ENCODE data around the gene GSTM5.
A peak's percentile ranks its signal among the peaks of the same experiment; 100 is the strongest.
"Not testable (repeated sequence)": the region's sequence is repeated elsewhere in the genome, so short reads cannot be mapped to it uniquely, and the experiment has no call there.

The GSTM5 gene

DNA sequence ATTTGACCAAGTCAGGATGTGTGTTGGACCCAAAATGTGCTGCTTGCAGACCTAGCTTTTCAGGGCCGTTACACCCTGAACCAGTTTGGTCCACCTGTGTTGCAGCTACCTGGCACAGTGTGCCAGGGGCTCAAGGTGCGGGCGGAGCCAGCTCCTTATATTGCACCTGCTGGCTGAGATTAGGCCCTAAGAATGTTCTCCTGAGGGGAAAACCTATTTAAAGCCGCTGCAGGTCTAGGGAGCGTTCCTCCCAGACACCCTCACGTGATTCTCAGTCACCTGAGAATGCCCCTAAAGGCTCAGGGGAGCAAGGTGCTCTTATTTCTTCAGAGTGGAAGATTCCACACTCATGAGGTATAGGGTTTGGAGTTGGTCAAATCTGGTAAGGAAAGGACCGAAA, 16.8 kb downstream of the GSTM5 start:
- DNase-seq (ENCODE audit: low read depth), result no peak

DNA sequence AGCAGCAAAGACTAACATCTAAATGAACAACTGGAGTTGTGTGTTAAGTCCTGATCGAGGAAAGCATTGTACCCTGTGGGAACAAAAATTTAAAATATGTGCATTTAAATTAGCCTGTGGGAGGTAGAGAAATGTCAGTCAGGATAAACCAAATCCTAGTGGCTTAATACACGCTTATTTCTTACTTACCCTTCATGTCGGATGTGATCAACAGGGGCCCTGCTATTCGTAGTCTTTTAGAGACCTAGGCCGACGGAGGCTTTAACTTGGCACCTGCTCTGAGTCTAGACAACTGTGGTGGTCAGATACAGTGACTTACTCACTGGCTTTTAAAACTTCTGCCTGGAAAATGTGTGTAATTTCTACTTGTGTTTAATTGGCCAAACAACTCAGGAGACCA, 18.6 kb downstream of the GSTM5 start:
- DNase-seq (ENCODE audit: low read depth), result no peak

DNA sequence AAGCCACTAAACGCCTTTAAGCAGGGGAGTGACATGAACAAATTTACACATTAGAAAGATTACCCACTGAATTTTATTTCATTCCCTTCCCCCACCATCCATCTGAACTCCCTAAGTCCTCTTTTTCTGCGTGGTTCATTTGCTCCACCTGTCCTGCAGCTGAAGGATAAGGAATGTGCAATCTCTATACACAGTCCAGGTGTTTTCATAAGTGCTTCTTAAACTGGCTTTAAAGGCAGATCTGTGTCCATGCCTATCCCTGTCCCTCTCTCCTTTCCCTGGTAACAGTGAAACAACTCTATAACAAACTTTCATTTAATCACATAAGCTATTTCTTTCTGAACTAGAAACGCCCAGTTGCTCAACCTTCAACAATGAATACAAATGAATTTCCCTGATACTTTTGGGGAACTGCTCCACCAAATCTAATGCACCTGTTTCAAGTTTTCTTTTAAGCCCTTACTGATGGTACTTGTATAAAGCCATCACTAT, 20.4 kb downstream of the GSTM5 start:
- DNase-seq (ENCODE audit: low read depth), result no peak

DNA sequence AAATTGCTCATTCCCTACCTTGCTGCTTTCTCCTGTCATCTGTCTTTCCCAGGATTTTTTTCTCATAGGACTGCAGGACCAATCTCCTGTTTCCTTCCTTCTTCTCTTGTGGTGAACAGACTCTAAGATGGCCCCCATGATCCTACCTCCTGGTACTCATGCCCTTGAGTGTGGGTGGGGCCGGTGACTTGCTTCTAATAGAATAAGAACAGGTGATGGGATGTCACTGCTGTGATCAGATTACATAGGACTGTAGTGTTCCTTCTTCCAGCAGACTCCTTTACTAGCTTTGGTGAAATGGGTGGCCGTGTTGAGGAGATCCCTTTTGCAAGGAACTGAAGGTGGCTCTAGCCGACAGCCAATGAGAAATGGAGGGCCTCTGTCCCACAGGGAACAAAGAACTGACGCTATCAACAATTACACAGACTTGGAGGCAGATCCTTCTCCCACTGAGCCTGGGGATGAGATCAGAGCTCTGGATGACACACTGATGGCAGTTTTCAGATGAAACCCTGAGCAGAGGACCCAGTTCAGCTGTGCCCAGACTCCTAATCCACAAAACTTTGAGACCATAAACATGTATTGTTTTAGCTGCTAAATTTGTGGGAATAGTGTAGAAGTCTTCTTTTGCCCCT, 21.3 kb downstream of the GSTM5 start:
- DNase-seq (ENCODE audit: low read depth), result no peak

DNA sequence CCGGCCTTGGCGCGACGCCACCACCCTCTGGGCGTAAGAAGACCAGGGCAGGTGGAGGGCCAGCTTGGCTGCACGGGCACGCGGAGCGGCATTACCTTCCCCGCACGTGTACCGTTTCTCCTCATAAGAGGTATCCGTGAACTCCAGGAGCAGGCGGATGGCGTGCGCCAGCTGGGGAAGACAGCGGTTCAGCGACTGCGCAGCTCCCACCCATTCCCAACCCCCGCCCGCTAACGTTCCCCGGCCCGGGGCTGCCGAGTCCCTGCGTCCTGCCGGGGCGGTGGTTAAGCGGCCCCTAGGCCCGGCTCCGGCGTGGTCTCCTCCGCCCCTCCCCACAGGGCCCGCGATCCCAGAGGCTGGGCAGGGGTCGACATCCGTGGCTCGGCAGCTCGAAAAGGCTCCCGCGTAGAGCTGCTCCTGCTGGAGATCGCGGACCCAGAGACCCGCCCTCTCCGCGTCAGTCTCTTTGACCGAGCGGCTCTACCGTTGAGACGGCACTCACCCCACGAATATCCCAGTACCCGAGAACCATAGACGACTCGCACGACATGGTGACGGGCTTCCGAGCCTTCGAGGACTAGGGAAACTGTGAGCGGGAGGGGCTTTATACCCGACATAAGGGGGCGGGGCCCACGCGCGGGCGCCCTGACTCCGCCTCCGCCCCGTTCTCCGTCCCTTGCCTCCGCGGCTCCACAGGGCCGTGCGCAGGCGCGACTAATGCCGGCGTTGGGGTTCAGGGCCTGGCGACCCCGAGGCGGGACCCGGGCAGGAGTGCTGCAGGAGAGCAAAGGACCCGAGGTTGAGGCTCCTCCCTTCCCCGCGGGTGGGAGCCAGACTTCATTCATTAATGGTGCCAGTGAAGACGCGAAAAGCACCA, 27.9 kb downstream of the GSTM5 start:
- DNase-seq (ENCODE audit: low read depth), result peak; percentile 63

DNA sequence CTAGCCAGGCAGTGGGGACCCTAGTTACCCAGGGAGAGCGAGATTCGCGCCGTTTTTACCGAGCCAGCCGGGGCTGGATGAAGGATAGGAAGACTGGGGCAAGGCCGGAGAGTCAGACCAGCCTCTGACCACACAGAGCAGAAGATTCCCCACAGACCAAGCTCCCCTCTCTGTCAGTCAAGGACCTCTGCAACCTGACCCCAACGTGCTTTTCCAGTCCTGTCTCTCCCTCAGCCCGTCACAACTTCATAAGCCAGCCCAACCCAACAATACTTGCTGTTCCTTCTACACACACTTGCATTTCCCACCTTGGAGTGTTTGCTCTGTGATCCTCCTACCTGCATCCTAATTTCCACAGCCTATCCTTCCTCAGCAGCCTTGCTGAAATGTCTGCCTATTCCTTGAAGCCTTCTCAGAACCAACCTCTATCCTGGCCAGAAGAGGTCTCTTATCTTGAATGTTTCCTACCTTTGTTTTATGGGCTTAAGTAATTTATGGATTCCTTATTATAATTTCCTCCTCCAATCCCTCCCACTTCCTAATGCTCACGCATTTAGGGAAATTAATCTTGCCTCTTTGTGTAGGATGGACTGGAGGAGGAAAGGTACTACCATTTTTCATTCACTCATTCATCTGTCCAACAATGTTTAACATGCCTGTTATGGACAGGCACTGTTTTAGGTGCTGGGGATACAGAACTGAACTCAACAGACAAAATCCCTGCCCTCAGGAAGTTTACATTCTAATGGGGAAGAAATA, 28.7 kb downstream of the GSTM5 start, which contains the start of gene GSTM3:
TSS of gene GSTM3 (minus strand) at position 424 of the 759 bp plus-strand sequence. CDS start 751 bp downstream, outside the sequence.
- no peak for DNase-seq (ENCODE audit: low read depth)

DNA sequence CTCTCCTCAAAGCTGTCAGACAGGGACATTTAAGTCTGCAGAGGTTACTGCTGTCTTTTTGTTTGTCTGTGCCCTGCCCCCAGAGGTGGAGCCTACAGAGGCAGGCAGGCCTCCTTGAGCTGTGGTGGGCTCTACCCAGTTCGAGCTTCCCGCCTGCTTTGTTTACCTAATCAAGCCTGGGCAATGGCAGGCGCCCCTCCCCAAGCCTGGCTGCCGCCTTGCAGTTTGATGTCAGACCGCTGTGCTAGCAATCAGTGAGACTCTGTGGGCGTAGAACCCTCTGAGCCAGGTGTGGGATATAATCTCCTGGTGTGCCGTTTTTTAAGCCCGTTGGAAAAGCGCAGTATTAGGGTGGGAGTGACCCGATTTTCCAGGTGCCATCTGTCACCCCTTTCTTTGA, 36.3 kb downstream of the GSTM5 start:
- DNase-seq (ENCODE audit: low read depth), result not testable (repeated sequence)

DNA sequence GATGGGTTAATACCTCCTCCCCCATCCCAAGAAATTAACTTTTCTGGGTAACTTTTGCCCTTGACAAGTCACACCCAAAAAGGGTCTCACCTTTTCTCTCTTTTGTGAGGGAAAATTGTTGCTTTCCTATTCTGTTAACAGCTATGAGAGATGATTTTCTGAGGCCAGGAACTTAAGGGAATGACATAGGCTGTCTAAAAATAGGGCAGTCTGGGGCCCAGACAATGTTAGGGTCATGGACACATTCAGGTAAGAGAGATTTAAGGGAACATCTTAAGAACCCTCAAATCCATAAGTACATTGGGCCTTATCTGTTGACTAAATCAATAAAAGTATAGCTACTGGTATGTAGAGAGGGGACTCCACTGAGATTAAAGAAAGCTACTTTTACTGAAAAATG, 37.2 kb downstream of the GSTM5 start:
- DNase-seq (ENCODE audit: low read depth), result no peak

DNA sequence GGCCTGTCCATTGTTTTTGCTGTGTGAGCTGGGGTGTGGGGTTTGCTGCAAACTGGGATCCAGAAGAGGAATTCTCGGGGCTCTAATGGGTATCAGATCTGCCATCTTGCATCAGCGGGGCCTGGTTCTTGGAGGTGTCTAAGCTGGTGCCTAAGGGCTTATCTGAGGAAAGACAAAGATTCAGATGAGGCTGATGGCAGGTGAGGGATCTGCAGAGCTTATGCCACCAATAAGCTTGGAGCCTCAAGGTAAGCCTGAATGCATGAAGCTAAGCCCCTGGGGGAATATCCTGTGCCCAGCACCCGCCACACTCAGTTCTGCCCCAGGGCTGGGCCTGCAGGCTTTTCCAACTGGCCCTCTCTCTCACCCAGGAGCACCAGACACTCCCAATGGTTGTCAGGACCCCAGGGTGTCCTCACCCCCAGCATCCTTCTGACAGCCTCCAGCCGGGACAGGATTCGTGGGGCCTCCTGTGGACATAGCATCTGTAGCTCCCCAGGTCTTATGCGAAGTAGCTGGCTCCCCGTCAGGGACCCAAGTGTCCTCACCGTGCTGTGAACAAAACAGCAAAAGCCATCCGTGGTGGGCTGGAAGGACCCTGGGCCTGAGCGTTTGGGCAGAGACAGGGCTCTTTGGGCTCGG, 38.3 kb downstream of the GSTM5 start:
- no peak for DNase-seq (ENCODE audit: low read depth)

DNA sequence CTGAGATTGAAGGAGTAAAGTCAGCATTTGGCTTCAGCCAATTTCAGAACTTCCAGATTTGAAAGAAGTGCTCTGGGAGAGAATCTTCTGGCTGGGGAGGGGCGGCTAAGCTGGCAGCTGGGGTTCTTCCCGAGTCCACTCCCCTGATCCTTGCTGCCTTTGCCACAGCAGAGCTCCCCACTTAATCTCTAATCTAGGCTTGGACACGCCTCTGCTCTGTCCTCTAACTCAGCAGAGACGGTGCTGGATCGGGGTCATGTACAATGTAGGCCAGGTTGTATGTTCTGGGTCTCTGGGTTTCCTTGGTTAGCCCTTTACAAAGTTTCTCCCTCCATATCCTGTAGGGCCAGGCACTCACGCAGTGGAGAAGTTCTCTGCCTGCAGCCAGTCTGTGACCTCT, 38.9 kb downstream of the GSTM5 start:
- no peak for DNase-seq (ENCODE audit: low read depth)

DNA sequence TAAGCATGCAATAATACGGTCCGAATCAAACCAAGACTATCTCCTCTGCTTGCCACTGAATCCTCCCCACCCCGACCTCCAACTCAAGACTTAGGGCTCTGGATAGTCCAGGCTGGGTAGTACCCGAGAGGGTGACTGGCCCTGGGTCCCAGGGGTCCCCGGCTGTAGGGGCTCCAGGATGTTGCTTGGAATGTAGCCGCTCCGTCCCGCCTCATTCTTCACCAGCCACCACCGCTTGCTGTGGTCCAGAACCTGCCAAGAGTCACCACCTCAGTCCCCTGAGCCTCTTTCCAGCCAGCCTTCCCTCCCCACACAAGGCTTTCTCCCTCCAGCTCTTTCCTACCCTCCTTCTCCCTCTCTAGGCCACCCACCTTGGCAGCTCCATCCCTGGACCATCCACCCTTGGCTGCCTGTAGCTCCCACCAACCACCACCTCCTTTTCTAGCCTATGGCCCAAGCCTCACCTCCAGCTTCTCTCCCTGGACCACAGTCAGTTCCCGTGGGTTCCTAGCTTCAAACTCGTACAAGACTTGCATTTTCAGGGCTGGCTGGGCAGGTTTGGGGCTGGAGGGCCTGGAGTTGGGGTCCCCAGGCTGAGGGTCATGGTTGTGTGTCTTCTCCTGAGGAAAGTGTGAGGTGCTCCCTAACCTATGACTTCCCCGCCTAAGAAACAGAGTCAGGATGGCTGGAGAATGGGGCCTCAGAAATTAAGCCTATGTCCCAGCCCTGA, 39.6 kb downstream of the GSTM5 start:
- DNase-seq (ENCODE audit: low read depth), result no peak

DNA sequence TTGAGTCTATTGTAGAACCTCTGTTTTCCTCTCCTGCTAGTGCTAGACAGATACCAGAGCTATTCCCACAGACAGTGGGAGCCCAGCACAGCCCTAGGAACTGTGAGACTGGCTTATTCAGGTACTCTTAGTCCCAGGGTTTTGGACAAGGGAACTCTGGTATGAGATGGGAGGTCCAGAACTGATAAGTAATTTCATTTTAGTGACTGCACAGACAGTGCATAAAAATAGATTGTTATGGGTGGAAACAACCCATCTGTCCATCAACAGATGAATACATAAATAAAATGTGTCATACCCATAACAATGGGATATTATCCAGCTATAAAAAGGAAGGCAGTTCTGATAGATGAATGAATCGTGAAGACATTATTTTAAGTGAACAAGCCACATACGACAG, 42.7 kb downstream of the GSTM5 start:
- DNase-seq (ENCODE audit: low read depth), result no peak

DNA sequence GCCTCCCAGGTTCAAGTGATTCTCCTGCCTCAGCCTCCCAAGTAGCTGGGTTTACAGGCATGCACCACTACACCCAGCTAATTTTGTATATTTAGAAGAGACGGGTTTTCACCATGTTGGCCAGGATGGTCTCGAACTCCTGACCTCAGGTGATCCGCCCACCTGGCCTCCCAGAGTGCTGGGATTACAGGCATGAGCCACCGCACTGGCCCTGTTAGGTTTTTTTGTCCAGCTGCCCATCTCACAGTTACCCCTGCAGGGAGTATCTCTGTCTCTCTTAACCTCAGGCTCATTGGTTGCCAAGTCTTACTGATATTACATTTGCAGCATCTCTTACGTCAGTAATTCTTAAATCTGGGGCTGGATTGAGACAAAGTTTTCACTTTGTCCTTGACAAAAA, 44.3 kb downstream of the GSTM5 start:
- not testable (repeated sequence) for DNase-seq (ENCODE audit: low read depth)

DNA sequence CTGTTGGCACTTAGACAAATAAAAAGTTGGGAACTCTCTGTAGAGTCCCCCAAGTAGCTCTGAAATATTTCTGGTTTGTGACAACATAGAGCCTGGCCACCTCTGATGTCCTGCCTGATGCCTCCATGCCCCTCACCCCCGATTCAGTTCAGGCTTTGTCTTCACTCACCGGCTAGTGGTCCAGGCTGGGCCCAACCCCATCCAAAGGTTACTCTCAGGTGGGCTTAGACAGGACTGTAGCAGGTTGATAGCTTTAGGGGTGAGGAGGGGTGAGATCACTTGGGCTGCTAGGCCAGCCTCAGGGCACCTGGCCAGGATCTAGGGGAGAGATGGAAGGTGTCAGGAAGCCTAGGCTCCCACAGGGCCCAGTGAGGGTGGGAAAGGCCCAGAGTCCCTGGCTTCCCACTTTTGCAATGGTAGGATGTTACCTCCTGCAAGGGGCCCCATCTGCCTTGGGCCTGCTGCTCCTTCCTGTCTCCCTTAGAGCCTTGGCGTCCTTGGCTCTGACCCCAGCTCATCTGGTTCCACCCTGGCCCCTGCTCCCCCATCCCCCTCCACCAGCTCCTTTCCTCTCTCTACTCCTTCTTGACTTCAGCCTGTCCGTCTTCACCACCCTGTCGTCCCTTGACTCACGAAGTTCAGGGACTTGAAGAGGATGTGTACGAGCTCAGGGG, 44.9 kb downstream of the GSTM5 start:
- DNase-seq (ENCODE audit: low read depth), result no peak

DNA sequence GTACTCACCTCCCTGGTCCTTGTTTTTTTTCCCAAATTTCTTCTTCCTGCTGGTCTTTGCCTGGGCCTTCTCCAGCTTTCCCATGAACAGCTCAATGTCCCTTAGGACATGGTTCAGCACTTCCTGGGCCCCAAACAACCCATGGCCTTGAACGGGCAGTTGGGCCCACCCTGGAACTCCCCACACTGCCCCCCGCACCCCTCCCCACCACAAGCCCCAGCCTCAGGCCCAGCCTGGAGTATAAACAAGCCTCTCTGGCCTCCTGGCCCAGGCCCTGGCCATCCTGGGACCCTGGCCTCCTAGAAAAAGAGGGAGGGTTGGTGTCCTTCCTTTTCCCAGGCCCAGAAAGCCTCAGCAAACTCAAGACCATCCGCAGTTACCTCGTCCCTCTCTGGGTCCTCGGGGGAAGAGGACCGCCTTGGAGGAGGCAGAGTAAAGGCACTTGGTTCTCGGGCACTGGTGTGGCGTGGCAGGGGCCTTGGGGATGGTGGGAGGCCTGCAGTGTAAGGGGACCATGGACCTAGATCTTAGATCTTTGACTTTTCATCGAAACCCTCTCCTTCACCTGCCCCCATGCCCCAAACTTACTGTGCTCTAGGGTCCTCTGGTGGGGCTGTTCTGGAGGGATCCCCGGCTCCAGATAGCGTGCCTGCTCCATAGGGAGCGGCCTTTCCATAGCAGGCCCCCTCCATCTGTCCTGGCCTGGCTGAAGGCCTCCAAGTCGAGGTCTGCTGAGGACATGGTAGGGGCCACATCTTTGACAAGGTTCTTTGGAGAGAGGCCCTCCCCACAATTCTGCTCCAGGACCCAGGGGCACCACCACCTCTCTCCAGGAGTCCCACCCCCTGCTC, 46.1 kb downstream of the GSTM5 start:
- DNase-seq (ENCODE audit: low read depth), result no peak

DNA sequence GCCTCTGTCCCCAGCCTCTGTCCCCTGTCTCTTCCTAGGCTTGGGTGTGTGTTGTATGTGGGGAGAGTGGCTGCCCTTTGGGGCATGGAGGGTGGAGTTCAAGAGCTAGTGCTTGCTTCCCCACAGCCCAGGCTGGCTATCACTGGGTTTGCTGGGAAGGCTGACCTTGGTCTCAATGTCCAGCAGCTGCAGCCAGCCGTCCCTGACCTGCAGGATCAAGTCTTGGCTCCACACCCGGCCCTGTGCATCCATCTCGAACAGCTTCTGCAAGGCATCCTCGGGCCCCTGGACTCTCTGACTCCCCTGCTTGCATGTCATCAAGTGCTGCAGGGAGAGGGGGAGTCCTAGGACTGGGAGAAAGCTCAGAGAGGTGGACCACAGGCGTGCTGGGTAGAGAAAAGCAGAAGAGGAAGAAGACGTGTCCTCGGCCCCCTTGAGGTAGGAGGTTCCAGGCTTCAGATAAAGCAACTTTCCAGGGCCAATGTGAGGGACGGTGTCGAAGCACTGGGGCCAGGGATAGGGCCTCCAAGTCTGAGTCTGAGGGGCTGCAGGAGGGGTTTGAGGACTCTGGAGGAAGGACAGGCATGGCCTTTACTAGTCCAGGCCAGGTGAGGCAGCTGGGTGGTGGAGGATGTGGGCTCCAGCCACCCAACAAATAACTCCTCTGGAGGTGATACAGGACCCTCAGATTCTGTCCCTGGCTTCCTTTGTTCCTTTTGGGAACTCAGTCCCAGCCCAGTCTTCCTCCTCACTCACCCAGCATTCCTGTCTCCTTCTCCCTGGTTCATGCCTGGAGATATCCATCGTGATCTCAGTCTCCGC, 47.7 kb downstream of the GSTM5 start:
- no peak for DNase-seq (ENCODE audit: low read depth)

DNA sequence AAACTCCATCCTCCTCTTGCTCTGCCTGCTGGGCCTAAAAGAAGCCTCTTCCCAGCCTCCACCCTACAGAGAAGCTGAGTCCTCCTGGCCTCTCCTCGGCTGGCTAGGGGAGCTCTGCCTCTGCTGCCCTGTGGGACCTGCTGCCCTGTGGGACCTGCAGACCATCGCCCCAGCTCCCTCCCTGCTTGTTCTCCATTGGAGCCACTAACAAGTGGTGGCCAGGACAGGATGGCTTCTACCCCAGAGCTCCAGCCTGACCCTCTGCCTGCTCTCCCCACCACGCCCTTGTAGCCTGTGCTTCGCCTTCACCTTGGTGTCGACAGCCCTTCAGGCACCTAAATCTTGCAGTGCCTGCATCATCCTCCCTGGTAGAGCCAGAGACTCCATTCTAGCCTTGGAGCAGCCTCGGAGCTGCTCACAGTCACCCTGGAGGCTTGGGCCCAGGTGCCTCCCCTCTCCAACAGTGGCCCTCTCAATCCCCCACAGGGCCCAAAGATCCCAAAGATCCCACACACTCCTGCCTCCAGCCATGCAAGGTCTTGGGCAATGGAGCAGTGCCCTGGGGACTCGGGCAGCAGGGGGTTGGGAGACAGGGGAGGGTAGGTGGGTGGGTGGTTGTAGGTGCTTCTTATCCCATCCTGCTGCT, 48.7 kb downstream of the GSTM5 start:
- no peak for DNase-seq (ENCODE audit: low read depth)

DNA sequence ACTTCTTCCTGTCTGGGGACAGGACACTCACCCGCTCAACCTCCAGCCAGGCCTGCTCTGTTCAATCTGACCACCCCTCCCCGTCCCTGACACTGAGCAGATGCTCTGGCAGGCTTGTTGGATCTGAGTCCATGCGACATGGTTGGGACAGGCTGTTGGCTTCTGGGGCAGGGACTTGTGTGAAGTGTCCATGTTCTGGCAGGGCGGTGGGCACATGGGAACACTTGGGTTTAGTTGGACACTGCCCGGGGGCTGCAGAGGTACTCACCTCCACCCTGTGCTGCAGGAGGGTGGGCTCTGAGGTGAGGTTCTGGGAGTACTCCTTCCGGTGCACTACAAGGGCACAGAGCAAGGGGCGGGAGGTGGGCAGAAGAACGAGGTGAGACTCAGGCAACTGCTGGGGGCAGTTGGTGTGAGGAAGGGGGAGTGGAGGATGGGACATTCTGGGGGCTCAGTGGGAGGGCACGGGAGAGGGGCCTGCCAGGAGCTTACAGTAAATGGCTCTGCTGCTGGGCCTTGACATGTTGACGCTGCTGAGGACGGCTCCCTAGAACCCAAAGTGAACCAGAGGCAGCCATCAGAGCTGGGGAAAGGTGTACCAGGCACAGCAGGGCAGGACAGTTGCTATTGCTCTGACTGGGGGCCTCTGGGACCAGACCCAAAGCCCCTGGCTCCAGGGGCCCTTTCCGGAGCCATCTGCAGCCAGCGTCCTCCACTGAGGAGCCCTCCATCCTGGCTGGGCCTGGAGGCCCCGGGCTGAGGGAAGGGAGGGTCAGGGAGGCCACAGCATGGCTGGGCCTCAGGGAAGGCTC, 49.4 kb downstream of the GSTM5 start:
- DNase-seq (ENCODE audit: low read depth), result no peak

Measured in fibroblast of gingiva (primary cell).